GM10248 (cell line): ENCODE data around the gene SUSD4.

Experiments
- CTCF ChIA-PET: fragments of 300-600 bp; sonication (Branson Sonifier 250); formaldehyde crosslinking; extraction: SDS; loops from one replicate; lab custom pipeline; 2021; ENCODE audit warnings: antibody characterized with exemption; lab: Yijun Ruan, JAX
- POLR2A ChIA-PET: fragments of 350-650 bp; sonication (Branson Sonifier 250); formaldehyde crosslinking; extraction: SDS; loops from one replicate; lab custom pipeline; 2020; ENCODE audit warnings: antibody characterized with exemption; lab: Yijun Ruan, JAX
- DNase-seq: peaks from one replicate; pipeline ENCODE4 v3.0.0; 2012; ENCODE audit errors: extremely low spot score
- TF ChIP-seq, protein P1 (sequence below): IDR thresholded peaks from 2 replicates; pipeline ENCODE4 v1.5.1; 2012; ENCODE audit warnings: mild to moderate bottlenecking, low read depth; ENCODE audit errors: extremely low read depth, missing control alignments, control extremely low read depth

SUSD4 gene

DNA sequence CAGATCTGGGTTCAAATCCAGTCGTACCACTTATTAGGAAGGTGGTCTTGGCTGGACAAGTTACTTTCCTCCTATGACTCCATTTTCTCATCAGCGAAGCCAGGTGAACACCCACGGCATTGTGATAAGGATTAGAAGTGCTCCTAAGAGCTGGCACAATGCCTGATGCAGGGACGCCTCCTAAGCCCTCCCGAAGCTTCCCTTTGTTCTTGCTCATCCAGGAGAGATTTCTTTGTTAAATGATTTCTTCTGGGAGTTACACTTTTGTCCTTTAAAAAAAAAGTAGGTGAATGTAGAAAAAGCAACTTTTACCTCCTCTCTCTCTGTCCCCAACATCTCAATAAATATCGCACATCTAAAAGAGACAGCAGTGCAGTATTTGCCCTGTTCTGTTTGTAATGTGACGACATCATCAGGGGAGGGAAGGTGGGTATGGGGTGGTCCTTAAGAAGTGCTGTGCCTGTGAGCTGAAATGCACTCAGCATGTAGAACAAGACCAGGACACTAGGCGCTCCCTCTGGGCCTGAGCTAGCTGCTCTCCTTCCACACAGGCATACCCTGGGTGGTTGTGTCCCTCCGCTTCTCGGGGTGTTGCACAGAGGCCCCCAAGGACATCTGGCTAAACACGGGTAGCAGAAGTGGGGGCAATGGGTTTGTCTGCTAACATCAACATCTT lies 43.9 kb downstream of the SUSD4 start:
- CTCF ChIA-PET = no interaction called here
- DNase-seq = no peak

DNA sequence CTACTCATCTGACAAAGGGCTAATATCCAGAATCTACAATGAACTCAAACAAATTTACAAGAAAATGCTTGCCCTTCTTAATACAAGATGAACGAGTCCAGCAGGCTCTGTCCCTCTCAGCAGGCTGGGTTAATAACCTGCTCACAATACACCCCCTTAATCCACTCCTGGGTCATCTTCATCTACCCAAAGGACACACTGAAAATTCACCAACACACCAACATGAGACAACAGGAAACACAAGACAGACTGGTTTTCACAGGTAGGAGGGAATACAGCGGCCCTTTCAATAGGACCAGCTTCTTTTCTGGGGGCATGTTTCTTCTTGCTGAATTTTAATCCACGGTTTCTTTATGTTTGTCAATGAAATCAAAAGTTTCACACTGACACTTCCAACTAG lies 44.6 kb downstream of the SUSD4 start:
- TF ChIP-seq, protein P1, sequence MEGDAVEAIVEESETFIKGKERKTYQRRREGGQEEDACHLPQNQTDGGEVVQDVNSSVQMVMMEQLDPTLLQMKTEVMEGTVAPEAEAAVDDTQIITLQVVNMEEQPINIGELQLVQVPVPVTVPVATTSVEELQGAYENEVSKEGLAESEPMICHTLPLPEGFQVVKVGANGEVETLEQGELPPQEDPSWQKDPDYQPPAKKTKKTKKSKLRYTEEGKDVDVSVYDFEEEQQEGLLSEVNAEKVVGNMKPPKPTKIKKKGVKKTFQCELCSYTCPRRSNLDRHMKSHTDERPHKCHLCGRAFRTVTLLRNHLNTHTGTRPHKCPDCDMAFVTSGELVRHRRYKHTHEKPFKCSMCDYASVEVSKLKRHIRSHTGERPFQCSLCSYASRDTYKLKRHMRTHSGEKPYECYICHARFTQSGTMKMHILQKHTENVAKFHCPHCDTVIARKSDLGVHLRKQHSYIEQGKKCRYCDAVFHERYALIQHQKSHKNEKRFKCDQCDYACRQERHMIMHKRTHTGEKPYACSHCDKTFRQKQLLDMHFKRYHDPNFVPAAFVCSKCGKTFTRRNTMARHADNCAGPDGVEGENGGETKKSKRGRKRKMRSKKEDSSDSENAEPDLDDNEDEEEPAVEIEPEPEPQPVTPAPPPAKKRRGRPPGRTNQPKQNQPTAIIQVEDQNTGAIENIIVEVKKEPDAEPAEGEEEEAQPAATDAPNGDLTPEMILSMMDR = no peak
- POLR2A ChIA-PET = no interaction called here
- CTCF ChIA-PET = no interaction called here

More for the DNA sequence above, 43.9 kb downstream of the SUSD4 start:
- TF ChIP-seq, protein P1 = no peak
- POLR2A ChIA-PET = no interaction called here

DNA sequence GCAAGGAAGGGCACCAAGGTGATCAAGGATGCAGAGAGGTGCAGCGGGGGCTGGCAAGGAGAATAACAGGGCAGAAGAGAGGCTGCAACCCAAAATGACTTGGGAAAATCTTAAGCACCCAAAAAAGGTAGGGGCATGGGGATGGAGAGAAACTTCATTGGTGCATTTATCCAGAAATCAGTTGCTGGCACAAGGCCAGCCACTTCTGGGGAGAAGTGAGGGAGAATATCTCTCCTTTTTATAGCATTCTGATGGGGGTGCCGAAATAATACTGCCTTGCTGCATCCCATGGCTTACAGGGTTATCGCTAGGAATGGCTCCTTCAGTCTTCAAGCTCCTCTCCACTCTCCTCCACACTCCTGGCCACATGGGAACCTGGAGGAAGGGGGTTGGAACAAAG lies 47.9 kb downstream of the SUSD4 start:
- ChIA-PET POLR2A (no interaction called here), CTCF (no interaction called here)
- TF ChIP-seq, protein P1 = no peak
- no peak for DNase-seq

More for the DNA sequence above, 44.6 kb downstream of the SUSD4 start:
- DNase-seq = no peak

DNA sequence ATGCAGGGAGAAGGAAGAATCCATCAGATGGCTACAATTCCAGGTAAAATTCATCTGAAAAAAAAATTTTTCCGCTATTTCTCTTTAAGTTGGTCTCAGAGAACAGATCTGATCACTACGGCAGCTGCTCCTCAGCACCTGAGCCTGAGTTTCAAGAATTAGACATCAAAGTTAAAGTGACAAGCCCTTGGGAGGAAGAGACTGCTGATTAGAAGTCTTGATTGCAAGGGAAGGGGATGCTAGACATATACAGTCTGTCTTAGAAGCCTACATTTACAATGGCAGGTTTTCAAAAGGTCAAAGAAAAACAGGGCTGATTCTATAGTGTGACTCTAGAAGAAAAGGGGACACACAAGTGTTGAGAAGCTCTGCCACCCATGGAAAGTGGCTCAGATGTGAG lies 48.3 kb downstream of the SUSD4 start:
- no peak for DNase-seq
- TF ChIP-seq, protein P1 = no peak
- CTCF ChIA-PET = no interaction called here
- POLR2A ChIA-PET = no interaction called here

DNA sequence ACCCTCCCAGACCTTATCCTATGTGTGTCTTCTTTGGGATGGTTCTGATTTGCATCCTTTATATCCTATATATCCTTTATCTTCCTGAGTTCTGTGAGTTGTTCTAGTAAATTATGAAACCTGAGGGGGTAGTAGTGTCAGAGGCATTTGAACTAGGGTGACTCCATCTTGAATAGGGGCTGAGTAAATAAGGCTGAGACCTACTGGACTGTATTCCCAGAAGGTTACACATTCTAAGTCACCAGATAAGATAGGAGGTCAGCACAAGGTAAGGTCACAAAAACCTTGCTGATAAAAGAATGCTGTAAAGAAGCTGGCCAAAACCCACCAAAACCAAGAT lies 50.6 kb downstream of the SUSD4 start:
- DNase-seq = no peak
- ChIA-PET CTCF (no interaction called here), POLR2A (no interaction called here)
- TF ChIP-seq, protein P1 = no peak

DNA sequence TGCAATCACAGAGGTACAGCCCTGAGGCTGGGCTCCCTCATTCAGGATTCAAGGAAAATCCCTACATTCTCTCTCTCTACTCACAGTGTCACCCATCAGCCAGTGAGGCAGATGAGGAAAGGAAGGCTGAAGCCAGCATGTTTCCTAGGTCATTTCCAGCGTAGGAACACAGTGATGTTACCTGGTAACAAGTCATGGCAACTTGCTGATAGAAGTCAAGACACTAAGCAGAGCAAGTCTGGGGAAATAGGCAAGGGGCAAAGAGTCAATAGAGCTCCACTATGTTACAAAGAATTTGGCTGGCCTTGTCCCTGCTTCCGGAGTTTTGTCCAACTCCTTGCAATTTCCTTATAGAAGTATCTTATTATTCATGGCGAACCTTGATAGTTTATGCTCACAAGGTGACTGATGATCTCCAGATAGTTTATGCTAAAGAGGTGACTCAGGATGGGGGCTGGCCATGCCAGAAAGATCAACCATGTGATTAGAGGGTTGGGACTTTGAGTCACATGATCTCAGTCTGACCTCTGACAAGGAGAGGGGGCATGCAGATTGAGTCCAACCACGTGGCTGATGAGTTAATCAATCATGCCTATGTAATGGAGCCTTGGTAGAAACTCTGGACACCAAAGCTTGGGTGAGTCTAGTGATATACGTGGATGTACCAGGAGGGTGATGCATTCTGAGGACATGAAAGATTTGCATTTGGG lies 51.1 kb downstream of the SUSD4 start:
- POLR2A ChIA-PET = no interaction called here
- CTCF ChIA-PET = no interaction called here
- no peak for DNase-seq
- TF ChIP-seq, protein P1 = no peak
